ENCODE data around the gene GPT2. TPM values are rescaled to one million over a fixed set of nuclear protein-coding genes. Genes with fewer than 3 reads are reported as not detected.

The GPT2 gene
- total RNA-seq, 1 experiment from 2014 or later: 68.9 TPM

DNA sequence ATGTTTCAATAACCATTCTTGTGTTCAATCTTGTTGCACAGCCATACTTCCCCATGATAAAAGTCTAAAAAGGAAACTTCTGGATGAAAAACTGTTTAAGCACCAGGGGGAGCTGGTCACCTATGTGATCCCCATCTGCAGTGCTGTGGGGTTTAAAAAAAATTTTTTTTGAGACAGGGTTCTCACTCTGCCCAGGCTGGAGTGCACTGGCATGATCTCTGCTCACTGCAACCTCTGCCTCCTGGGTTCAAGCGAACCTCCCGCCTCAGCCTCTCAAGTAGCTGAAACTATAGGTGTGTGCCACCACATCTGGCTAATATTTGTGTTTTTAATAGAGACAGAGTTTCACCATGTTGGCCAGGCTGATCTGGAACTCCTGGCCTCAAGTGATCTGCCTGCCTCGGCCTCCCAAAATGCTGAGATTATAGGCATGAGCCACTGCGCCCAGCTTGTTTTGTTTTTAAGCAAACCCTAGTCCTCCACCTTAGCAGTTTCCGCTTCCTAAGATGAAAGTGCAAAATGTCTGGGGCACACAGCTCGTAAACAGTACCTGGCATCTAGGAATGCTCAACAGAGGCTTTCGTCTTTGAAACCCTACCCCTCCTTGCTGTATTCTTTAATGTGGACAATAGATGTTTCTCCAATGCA is 63.9 kb downstream of the GPT2 start:
- H3K27ac Mint-ChIP-seq (ENCODE audit: unreplicated experiment): no peak overlapping the region
- intact Hi-C loops (cut with micrococcal nuclease; ENCODE audit: unreplicated experiment): loop anchor here (1.0 to 5.0 kb wide), 3 partner anchors 70 to 1217 kb away; partner anchors contain the start of gene NETO2
- H3K4me1 Mint-ChIP-seq (ENCODE audit: low read depth, unreplicated experiment): peaks cover 9% of the 10 kb centered on the region
- no peaks in the 10 kb centered on the region for H3K27me3 Mint-ChIP-seq (ENCODE audit: unreplicated experiment)
- CTCF ChIA-PET: interaction anchor here (1.0 to 1.1 kb wide), 3 partner anchors 90 to 1217 kb away, joined by 3 to 5 read pairs (median 3); no protein-coding TSS in a partner anchor
- H3K9me3 Mint-ChIP-seq (ENCODE audit: low read depth, unreplicated experiment): no peaks in the 10 kb centered on the region
- TF ChIP-seq, protein P1, sequence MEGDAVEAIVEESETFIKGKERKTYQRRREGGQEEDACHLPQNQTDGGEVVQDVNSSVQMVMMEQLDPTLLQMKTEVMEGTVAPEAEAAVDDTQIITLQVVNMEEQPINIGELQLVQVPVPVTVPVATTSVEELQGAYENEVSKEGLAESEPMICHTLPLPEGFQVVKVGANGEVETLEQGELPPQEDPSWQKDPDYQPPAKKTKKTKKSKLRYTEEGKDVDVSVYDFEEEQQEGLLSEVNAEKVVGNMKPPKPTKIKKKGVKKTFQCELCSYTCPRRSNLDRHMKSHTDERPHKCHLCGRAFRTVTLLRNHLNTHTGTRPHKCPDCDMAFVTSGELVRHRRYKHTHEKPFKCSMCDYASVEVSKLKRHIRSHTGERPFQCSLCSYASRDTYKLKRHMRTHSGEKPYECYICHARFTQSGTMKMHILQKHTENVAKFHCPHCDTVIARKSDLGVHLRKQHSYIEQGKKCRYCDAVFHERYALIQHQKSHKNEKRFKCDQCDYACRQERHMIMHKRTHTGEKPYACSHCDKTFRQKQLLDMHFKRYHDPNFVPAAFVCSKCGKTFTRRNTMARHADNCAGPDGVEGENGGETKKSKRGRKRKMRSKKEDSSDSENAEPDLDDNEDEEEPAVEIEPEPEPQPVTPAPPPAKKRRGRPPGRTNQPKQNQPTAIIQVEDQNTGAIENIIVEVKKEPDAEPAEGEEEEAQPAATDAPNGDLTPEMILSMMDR (IDR thresholded peaks at IDR 0.05; ENCODE audit: unreplicated experiment): peak; percentile 57
- no TSS peak for BruUV-seq (replicated peaks)
- H3K4me3 Mint-ChIP-seq (ENCODE audit: low read depth, unreplicated experiment): no peak overlapping the region
- no peaks in the 10 kb centered on the region for H3K36me3 Mint-ChIP-seq (ENCODE audit: insufficient read depth, unreplicated experiment)
- peak; percentile 66 for DNase-seq

DNA sequence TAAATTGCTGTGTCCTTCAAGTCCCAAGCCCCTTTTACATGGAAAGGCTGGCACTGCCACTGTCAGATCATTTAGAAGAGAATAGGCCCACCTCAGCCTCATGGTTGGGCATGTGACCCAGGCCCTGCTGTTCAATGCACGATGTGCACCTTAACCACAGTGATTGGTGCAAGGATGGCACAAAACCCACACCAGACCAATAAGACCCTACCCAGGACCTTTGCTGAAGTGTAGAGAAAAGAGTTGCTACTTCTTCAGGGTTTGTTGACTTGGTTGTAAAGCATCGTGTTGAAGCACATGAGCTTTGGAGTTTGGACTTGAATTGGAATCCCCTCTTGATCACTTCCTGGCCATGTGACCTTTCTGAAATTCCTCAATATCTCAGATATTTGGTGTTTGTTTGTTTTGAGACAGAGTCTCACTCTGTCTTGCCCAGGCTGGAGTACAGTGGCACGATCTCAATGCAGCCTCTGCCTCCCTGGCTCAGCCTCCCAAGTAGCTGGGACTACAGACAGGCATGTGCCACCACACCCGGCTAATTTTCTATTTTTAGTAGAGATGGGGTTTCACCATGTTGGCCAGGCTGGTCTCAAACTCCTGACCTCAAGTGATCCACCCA is 64.5 kb downstream of the GPT2 start:
- no peak overlapping the region for H3K27ac Mint-ChIP-seq (ENCODE audit: unreplicated experiment)
- CTCF ChIA-PET: interaction anchor here (1.0 to 1.1 kb wide), 2 partner anchors 89 to 193 kb away, joined by 3 to 5 read pairs; no protein-coding TSS in a partner anchor
- TF ChIP-seq, protein P1 (IDR thresholded peaks at IDR 0.05; ENCODE audit: unreplicated experiment): no peak
- DNase-seq: no peak
- intact Hi-C loops (cut with micrococcal nuclease; ENCODE audit: unreplicated experiment): loop anchor here (1.0 to 5.0 kb wide), 3 partner anchors 70 to 1217 kb away; partner anchors contain the start of gene NETO2
- no peak overlapping the region for H3K4me3 Mint-ChIP-seq (ENCODE audit: low read depth, unreplicated experiment)
- H3K4me1 Mint-ChIP-seq (ENCODE audit: low read depth, unreplicated experiment): peaks cover 3% of the 10 kb centered on the region
- H3K9me3 Mint-ChIP-seq (ENCODE audit: low read depth, unreplicated experiment): no peaks in the 10 kb centered on the region
- BruUV-seq (replicated peaks): no TSS peak
- H3K36me3 Mint-ChIP-seq (ENCODE audit: insufficient read depth, unreplicated experiment): no peaks in the 10 kb centered on the region
- no peaks in the 10 kb centered on the region for H3K27me3 Mint-ChIP-seq (ENCODE audit: unreplicated experiment)

DNA sequence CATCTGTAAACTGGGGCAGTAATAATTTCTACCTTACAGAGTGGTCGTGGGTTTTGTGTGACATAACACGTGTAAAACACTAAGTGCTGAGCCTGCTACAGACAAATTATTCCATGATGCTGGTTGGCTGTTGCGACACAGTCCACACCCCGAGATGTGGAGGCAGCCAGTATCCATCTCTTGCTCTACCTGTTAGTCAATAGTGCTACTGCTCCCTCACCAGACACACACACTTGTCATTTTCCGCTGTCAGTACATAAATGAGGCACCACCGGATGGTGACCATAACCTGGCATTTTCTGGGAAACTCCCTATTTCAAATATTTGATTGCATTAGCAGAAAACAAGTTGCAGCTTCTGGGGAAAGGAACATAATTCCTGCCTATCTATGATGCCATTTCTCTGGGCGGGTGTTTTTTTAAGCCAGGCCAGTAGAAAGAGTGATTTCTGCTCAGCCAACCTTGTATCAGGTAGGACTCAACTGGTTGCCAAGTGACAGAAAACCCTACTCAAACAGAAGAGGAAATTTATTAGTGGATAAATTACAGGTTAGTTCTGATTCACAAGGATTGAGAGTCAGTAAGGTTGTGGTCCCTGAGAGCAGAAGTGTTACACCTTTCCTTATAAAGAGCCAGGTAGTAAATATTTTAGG is 65.2 kb downstream of the GPT2 start:
- CTCF ChIA-PET: no interaction called here
- no peaks in the 10 kb centered on the region for H3K4me1 Mint-ChIP-seq (ENCODE audit: low read depth, unreplicated experiment)
- H3K27ac Mint-ChIP-seq (ENCODE audit: unreplicated experiment): no peak overlapping the region
- H3K9me3 Mint-ChIP-seq (ENCODE audit: low read depth, unreplicated experiment): no peaks in the 10 kb centered on the region
- DNase-seq: no peak
- no peaks in the 10 kb centered on the region for H3K36me3 Mint-ChIP-seq (ENCODE audit: insufficient read depth, unreplicated experiment)
- H3K4me3 Mint-ChIP-seq (ENCODE audit: low read depth, unreplicated experiment): no peak overlapping the region
- TF ChIP-seq, protein P1 (IDR thresholded peaks at IDR 0.05; ENCODE audit: unreplicated experiment): no peak
- intact Hi-C loops (cut with micrococcal nuclease; ENCODE audit: unreplicated experiment): loop anchor here (5.0 kb wide), 1 partner anchor 193 kb away; the partner anchor contains the start of gene NETO2
- no TSS peak for BruUV-seq (replicated peaks)
- no peaks in the 10 kb centered on the region for H3K27me3 Mint-ChIP-seq (ENCODE audit: unreplicated experiment)

GRCh38 chr16:46950009-46950408 is 65.8 kb downstream of the GPT2 start:
- no peak overlapping the region for H3K4me3 Mint-ChIP-seq (ENCODE audit: low read depth, unreplicated experiment)
- intact Hi-C loops (cut with micrococcal nuclease; ENCODE audit: unreplicated experiment): no loop called here
- TF ChIP-seq, protein P1 (IDR thresholded peaks at IDR 0.05; ENCODE audit: unreplicated experiment): no peak
- H3K9me3 Mint-ChIP-seq (ENCODE audit: low read depth, unreplicated experiment): no peaks in the 10 kb centered on the region
- H3K4me1 Mint-ChIP-seq (ENCODE audit: low read depth, unreplicated experiment): no peaks in the 10 kb centered on the region
- H3K27me3 Mint-ChIP-seq (ENCODE audit: unreplicated experiment): no peaks in the 10 kb centered on the region
- DNase-seq: no peak
- BruUV-seq (replicated peaks): no TSS peak
- CTCF ChIA-PET: no interaction called here
- peaks cover 5% of the 10 kb centered on the region for H3K36me3 Mint-ChIP-seq (ENCODE audit: insufficient read depth, unreplicated experiment)
- no peak overlapping the region for H3K27ac Mint-ChIP-seq (ENCODE audit: unreplicated experiment)
